ENCODE measurements around the gene PLVAP.

PLVAP gene

DNA sequence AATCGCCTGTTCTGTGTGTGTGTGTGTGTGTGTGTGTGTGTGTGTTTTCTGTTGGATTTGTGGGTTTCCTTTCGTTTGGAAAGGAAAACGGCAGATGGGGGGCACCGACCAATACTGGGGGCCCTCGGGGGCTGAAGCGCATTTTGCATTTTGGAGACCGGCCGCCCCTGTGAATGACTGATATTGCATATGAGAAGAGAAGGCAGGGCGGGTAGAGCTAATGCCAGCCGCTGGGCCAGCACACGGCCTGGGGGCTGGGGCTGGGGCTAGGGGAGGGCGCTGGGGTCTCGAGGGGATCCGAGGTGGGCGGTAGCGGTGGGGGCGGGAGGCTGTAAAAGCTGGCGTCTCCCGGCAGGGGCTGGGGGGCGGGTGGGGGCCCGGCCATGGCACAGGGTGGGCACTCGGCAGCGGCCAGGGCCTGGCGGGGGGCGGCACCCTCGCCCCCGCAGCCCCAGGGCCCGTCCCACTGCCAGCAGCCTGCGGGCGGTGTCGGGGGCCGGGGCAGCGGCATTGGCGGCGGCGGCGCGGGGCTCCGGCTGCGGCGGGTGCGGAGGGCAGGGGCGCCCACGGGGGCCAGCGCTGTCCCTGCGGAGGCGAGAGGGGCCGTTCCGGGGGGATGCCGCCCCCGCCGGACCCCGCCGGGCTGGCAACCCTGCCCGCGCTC, 53.7 kb downstream of the PLVAP start:
- no peak for FAIRE-seq
- DNase-seq (ENCODE audit: low spot score), result no peak

DNA sequence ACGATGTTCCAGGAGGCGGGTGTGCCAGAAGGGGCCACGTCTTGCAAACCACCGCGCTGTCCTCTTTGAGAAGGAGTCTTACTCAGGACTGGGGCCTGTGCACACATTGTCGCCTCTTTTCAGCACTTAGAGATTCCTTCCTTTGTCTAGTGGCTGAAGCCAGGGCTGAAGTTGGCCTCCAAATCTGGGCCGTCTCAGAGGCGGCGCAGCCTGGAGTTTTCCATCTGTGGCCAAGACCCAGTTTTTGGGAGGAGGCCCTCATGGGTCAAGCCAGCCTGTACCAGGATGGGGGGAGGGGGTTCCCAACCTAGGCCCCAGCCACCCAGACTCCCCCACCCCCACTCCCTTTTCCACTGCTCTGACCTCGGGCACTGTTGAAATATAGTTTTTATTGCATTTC, 54.3 kb downstream of the PLVAP start:
- FAIRE-seq (no peak), DNase-seq (ENCODE audit: low spot score) (no peak)

DNA sequence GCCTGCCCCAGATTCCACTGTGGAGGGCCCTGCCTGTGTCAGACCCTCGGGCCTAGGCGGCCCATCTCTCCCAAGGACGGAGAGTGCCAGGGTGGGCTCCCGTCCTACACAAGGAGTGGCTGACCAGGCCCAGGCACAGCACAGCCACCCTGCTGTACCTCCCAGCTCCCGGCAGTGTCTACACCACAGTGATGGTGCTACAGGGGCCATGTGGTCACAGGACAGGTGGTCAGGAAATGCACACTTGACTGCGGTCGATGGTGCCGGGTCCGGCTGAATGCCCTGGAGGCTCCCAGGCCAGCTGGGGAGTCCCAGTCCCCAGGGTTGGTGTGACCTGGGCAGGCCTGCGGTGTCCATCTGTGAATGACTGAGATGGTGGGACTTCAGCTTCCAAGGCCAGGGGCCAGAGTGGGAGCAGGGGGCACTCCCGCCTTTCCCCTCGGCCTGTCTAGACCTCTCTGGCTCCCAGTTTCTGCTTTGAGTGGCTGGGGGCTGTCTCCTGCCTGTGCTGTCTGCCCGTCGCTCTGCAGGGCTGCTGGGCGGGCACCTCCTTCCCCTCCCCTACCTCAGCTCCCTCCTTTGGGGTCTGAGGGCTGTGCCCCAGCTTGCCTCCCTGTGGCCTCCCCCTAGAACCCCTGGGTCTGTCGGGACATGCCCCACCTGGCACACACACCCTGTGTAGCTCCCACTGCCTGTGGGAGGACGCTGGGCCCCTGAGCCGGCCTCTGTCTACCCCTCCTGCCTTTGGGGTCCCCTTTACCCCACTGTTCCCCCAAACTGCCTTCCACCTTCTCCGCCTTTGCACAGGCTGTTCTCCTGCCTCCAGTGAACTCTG, 55.3 kb downstream of the PLVAP start:
- FAIRE-seq (no peak), DNase-seq (ENCODE audit: low spot score) (no peak)

DNA sequence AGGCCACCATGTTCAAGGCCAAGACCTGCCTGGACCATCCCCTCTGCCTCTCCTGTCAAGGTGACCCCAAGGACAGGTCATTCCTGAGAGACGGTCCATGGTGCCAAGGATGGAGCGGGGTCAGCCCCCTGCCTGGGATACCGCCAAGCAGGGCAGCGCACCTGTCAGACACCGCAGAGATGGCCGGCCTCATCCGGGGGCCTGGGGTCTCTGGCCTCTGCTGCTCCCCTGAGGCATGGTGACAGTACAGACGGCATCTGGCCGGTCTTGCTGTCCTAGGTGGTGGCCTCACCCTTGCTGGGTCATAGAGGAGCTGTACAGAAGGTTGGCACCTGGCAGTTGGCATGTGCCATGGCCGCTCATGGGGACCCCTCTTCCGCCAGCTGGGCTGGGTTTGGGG, 56.7 kb downstream of the PLVAP start:
- FAIRE-seq (no peak), DNase-seq (ENCODE audit: low spot score) (no peak)

DNA sequence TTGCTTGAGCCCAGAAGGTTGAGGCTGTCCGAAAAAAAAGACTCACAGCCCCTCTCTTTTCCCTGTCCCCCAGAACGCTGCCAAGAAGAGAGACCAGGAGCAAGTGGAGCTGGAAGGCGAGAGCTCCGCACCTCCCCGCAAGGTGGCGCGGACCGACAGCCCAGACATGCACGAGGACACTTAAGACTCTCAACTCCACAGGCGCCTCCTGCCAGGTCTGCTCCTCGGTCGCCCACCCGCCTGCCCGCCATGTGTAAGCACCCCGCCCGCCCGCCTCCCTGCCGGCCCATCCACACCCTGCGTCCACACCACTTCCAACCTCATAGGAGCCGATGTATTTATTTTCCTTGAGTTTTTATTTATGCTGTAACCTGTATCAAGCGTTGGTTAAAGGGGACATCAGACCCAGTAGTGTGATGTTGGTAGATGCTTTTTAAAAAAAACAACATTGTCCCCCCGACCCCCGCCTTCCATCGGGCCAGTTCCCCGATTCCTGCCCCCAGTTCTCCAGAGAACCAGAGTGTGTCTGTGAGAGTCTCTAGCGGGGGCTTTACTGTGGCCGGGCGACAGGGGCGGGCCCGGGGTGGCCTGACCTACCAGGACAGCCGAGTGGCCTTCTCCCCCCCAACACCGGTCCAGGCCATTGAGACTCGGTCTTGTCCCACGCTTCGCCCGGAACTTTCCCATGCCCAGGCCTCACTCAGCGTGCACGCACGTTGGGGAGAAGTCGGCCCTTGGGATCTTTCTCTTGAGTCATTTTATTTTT, 57.5 kb downstream of the PLVAP start:
- DNase-seq (ENCODE audit: low spot score), result no peak
- FAIRE-seq, result no peak

DNA sequence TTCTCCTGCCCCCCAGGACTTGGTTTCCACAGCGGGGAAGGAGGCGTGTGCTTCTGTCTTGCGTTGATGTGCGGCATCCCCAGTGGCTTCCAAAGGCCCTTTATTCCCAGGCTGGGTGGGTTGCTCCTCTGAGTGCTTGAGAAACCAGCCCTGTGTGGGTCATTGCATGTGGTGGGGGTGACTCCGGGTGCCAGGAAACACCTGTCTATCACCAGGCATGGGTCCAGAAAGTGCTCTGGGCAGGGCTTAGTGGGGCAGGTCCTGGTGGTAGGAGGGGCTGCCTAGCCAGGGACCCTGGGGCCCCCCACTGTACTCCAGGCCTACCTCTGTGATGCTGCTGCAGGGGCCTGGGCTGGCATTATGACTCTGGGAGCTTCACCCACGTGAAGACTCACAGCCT, 58.2 kb downstream of the PLVAP start:
- FAIRE-seq, result no peak
- DNase-seq (ENCODE audit: low spot score), result no peak

DNA sequence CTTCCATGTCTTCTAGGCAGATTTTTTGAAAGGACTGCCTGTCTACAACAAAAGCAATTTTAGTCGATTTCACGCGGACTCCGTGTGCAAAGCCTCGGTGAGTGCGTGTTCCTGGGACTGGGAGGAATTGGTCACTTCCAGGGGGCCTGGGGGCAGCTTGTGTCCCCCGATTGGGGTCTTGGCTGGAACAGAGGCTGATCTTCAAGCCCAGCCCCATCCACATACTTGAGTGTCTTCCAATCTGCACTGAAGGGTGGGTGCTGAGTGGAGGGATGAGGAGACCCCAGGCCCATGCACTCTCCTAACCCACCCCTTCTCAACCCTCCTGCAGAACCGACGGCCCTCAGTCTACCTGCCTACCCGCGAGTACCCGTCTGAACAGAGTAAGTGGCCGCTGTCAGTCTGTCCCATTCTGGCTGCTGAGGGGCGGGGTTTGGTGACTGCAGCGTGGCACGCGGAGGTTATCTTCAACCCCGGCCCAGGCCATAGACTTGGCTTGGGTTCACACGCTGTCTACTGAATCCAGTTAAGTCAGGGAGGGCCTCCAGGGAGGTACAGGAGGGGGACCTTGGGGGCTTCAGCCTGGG, 63.0 kb downstream of the PLVAP start:
- DNase-seq (ENCODE audit: low spot score), result no peak
- no peak for FAIRE-seq

DNA sequence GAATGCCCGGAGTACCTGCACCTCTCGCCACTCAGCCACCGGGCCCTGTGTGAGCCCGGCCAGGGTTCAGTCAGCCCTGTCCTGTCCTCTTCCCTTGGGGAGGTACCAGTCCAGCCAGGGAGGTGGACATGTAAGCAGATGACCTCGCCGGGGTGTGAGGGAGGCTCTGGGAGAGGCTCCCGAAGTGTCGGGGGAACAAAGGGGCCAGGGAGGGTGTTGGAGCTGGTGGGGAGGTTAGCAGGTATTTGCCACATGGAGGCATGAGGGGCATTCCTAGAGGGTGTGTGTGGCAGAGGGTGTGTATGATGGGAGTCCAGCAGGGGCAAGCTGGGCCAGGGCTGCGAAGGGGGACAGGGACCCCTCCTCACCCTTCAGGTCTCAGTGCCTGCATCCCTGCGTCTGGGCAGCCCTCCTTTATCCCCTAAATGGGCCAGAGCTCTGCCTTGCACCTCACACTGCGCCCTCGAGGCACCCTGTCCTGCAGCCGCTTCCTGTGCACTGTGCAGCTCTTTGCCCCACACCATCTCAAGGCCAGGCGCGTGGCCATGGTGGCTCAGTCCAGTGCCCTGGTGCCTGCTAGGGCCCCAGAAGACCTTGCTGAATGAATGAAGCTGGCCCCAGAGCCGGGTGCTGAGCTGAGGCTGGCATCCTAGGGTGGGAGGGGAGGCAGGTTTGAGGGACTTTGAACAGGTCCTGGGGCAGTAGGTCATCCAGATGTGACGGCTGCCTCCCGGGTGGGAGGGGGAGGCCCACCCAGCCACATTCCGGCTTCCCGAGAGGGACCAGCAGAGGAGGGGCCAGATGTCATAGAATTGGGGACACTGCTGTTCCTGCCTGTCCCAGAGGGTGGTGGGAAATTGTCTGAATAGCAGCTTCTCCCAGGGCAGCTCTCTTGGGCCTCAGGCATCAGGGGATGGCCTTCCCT, 64.7 kb downstream of the PLVAP start:
- DNase-seq (ENCODE audit: low spot score) (no peak), FAIRE-seq (no peak)

DNA sequence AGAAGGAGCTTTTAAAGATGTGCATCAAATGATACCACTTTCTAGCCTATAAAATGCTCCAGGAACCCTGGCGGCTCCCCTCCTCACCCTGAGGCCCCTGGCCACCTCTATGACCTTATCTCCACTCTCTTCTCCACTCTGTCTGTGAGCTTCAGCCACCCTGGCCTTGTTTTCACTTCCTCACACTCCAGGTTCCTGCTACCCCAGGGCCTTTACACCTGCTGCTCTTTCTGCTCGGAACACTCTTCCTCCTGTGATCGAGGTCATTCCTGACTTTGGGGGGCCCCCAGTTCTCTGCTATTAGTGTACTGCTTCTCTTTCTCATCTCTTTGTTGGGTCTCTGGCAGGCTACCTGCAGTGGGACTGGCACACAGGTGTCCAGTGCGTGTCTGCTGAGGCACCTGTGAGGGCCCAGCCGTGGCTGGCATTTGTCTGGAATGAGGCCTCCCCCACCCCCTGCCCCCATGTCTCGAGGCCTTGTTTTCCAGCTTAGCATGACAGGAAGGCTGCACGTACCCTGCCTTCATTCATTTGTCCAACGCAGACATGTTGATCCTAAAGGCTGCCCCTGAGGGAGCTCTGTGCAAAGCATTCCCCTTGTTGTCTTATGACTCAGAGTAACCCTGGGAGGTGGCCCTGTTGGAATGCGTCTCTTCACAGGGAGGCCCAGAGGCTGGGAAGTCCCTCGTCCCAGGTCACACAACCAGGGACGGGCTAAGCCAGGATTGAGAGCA, 65.5 kb downstream of the PLVAP start:
- FAIRE-seq, result peak; percentile 77
- DNase-seq (ENCODE audit: low spot score), result peak; percentile 85

DNA sequence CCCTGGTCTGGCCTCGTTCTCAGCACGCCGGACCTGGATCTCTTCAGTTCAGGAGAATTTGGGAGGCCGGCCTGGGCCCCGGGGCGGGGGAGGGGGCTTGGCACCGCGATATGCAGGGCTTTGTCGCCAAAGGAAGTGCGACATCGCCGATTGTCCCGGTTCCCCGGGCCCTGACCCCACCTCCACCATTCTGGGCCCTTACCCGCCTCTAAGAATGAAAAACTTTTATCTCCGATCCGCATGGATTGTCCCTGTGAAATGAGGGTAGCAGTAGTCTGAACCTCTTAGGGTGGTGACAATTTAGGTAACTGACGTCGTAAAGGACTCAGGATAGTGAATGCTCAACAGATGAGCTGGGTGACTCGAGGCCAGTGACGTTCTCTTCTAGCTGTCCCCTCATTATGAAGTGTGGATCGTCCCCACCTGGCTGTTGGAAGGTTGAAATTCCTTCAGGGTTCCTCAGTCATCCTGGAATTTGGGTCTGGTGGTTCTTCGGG, 67.1 kb downstream of the PLVAP start:
- DNase-seq (ENCODE audit: low spot score), result no peak
- FAIRE-seq, result no peak

DNA sequence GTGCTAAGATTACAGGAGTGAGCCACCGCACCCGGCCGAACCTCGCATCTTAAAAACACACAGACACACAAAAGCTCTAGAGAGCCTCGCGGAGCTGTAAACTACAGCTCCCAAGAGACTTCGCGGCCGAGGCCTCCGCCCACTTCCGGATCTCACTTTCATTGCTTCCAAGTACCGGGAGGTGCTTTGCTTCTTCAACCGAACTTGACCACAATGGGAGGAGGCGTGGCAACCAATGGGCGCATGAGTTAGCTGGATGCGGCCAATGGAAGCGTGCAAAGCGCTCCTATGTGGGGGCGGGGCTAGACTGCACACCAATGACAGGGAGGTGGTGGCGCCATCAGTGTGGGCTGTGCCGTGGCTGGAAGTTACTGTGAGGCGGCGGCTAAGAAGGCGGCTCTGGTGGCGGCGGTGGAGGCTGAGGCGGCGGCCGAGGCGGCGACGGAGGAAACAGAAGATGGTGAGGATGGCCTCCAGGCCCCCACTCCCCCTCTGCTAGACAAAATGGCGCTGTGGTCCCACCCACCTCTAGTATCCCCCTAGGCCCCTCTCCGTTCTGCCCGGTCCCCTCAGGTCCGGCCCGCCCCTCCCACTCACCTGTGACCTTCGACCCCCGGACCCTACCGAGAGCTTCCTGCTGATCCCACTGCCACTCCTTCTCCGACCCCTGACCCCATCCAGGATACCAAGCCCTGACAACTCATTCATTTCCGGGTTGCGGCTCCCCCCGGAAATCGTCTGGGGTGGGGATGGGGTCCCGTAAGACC, 67.8 kb downstream of the PLVAP start, which contains the start of gene DDA1:
Gene DDA1, plus strand, starts transcription at position 366 of the 767 bp plus-strand sequence. Its CDS starts 92 bp downstream, at position 458.
- FAIRE-seq (peak; percentile 95), DNase-seq (ENCODE audit: low spot score) (peak; percentile 99)

DNA sequence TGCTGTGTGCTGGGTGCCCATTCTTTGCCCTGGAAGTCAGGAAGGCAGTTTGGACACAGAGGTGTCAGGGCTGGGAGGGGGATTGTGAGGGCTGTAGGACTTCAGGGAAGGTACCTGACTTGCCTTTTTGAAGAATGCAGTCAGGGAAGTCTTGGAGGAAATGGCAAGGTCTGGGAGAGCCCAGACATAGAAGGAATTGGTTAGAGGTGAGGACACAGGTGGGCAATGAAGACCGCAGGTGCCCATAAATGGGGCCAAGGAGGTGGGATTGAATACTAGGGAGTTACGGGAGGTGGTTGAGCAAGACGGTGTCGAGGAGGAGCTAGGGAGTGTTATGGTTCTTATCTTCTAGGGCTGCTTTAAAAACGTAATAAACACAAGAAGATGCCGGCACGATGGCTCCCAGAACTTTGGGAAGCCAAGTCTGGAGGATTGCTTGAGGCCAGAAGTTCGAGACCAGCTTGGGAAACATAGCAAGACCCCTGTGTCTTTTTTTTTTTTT, 69.2 kb downstream of the PLVAP start:
- no peak for FAIRE-seq
- DNase-seq (ENCODE audit: low spot score), result no peak

DNA sequence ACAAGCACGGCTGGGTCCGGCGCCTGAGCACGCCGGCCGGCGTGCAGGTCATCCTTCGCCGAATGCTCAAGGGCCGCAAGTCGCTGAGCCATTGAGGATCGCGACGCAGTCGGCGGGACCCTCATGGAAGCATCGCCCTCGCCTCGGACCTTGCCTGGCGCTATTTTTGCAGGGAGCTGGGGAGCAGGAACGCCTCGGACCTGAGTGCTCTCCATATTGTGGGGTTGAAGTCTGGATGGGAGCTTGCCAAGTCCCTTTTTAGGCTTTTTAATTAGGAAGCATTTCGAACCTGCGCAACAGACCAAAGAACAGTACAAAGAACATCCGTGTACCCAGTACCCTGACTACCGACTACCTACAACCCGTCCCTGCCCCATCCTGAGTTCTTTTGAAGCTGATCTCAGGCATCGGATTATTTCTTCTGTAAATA, 70.8 kb downstream of the PLVAP start:
- no peak for DNase-seq (ENCODE audit: low spot score)
- no peak for FAIRE-seq

DNA sequence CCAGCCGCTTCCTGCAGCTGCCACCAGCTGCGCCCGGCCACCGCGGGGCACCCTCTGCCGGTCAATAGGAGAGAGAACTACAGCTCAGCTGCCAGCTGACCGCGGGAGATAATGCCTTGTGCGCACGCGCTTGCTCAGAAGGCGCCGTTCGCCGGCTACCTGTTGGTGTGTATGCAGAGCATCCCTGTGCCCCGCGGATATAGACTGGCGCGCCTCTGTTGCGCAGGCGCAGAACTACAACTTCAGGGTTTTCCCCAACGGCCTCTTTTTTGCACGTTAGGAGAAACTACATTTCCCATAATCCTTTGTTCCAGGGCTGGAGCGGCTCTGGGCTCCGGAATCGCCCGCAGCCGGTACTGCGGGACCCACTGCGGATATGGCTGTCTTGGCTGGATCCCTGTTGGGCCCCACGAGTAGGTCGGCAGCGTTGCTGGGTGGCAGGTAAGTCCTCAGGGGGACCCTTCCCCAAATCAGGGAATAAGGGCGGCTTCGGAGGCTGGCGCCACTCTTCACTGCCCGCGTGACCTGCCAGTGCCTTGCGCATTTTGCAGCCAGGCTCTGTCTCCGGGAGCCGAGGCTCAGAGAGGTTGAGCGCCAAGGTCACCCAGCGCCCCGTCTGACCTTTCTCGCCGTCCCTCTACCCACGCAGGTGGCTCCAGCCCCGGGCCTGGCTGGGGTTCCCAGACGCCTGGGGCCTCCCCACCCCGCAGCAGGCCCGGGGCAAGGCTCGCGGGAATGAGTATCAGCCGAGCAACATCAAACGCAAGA, 71.4 kb downstream of the PLVAP start, which contains the start of gene MRPL34:
Gene MRPL34, plus strand, starts transcription at position 356 of the 768 bp plus-strand sequence. Its CDS starts 21 bp downstream, at position 377.
- FAIRE-seq (peak; percentile 93), DNase-seq (ENCODE audit: low spot score) (peak; percentile 100)

DNA sequence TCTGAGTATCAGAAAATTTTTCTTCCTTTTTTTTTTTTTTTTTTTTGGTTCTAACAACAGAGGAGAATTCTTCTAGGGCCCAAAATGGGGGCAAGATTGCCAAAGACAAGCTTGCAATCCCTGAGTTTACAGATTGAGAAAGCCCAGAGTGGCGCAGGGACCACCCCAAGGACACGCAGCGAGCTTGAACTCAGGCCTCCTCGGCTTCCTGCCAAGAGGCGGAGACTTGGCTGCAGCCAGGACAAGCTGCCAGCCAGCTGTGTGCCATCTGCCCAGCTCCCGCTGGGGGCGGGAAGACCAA, 72.0 kb downstream of the PLVAP start:
- DNase-seq (ENCODE audit: low spot score) (no peak), FAIRE-seq (no peak)

DNA sequence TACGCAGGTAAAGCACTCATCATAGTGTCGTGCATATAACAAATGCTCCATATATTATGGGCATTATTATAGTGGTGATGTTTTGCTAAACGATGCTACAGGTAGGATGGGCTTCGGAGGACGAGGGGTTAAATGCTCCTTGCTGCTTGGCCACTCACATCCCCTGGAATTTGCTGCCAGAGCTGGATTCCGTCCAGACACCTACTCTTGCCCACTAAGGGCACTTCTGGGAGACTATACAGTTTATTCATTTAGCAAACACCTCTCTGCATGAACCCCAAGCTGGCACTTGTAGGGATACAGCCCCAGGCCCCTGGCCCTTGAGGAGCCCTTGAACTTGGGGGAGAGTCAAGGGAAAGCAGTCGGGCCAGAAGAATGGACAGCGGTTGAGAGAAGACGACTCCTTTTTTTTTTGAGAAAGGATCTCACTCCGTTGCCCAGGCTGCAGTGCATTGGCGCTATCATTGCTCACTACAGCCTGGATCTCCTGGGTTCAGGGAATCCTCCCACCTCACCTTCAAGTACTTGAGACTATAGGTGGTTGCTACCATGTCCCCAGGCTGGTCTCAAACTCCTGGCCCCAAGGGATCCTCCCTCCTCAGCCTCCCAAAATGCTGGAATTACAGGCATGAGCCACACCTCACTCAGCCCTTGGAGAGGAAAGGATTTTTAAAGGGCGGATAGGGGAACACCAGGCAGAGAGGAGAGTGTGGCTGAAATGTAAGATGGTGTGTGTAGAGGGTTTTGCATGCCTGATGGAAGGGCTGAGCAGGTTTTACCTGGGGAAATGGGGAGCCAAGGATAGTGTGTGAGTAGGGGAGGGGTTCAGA, 72.5 kb downstream of the PLVAP start:
- no peak for FAIRE-seq
- no peak for DNase-seq (ENCODE audit: low spot score)

DNA sequence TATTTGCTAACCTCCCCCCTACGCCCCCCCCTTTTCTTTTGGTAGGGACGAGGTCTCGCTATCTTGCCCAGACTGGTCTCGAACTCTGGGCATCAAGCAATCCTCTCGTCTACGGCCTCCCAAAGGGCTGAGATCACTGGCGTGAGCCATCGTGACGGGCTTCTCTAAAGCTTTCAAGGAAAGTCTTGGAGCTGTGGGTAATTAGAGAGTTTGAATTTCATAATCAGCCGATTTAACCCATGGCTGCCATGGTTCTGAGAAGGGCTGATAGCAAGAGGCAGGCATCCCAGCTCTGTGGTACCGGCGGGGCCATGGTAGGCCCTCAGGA, 73.2 kb downstream of the PLVAP start:
- DNase-seq (ENCODE audit: low spot score) (no peak), FAIRE-seq (no peak)
